Measurements from ENCODE around the gene NPM1.

NPM1 gene

DNA sequence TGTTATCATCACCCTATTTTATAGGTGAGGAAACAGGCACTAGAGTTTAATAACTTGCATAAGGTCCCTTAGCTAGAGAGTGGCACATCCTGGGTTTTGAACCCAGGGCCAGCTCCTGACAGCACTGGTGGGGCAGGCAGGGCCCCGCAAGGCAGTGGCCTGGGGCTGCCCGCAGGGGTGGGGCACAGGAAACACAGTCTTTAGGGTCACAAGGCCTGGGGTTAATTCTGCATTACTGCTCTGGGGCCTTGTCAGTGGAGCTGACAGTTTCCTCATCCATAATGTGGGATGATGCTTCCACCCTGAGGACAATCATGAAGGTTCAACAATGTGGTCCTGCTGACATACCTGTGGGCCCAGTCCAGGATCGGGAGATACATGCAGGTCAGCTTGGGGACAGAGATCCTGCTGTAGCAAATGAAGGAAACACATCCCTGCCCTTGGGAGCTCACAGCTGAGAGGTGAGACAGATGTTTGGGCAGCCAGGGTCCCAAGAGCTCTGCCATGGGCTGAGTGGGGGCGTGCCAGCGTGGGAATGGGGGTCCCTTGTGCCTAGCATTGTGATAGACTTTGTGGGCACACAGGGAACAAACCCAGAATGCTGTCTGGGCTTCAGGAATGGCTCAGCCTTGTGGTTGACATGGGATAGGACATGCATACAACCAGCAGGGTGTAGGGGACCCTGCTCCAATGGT, 46.5 kb downstream of the NPM1 start:
- TF ChIP-seq, protein P1, sequence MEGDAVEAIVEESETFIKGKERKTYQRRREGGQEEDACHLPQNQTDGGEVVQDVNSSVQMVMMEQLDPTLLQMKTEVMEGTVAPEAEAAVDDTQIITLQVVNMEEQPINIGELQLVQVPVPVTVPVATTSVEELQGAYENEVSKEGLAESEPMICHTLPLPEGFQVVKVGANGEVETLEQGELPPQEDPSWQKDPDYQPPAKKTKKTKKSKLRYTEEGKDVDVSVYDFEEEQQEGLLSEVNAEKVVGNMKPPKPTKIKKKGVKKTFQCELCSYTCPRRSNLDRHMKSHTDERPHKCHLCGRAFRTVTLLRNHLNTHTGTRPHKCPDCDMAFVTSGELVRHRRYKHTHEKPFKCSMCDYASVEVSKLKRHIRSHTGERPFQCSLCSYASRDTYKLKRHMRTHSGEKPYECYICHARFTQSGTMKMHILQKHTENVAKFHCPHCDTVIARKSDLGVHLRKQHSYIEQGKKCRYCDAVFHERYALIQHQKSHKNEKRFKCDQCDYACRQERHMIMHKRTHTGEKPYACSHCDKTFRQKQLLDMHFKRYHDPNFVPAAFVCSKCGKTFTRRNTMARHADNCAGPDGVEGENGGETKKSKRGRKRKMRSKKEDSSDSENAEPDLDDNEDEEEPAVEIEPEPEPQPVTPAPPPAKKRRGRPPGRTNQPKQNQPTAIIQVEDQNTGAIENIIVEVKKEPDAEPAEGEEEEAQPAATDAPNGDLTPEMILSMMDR (IDR thresholded peaks at IDR 0.05): no peak
- TF ChIP-seq ZFX (IDR thresholded peaks at IDR 0.05; ENCODE audit: borderline replicate concordance): no peak
- no peak overlapping the region for H3K27ac ChIP-seq

DNA sequence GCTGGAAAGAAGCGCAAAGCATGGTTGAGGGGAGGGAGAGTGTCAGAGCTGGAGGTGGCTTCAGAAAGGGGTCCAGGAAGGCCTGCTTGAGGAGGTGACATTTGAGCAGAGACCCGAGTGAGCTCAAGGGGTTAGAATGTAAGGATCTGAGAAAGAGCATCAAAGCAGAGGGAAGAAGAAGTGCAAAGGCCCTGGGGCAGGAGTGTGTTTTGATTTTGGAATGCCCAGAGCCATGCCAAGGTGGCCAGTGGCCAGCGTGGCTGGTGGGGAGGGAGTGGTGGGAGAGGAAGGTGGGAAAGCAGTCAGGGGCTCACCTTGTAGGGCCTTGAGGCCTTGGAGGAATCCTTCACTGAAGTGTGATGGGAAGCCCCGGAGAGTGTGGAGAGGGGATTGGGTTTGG, 47.2 kb downstream of the NPM1 start:
- no peak overlapping the region for H3K27ac ChIP-seq
- TF ChIP-seq ZFX (IDR thresholded peaks at IDR 0.05; ENCODE audit: borderline replicate concordance): no peak
- TF ChIP-seq, protein P1 (IDR thresholded peaks at IDR 0.05): no peak

DNA sequence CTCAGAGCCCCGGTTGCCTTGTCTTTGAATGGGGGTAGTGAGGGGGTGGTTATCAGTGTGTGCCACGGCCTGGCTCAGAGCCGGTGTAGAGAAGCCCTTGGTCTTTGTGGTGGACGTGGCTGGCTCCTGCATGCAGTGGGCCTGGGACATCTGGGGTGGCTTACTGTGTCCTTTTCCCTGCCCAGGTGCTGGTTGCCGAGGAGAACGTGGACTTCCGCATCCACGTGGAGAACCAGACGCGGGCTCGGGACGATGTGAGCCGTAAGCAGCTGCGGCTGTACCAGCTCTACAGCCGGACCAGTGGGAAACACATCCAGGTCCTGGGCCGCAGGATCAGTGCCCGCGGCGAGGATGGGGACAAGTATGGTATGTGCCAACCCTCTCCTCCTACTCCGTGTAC, 48.3 kb downstream of the NPM1 start:
- no peak overlapping the region for H3K27ac ChIP-seq
- TF ChIP-seq, protein P1 (IDR thresholded peaks at IDR 0.05): no peak
- no peak for TF ChIP-seq ZFX (IDR thresholded peaks at IDR 0.05; ENCODE audit: borderline replicate concordance)

DNA sequence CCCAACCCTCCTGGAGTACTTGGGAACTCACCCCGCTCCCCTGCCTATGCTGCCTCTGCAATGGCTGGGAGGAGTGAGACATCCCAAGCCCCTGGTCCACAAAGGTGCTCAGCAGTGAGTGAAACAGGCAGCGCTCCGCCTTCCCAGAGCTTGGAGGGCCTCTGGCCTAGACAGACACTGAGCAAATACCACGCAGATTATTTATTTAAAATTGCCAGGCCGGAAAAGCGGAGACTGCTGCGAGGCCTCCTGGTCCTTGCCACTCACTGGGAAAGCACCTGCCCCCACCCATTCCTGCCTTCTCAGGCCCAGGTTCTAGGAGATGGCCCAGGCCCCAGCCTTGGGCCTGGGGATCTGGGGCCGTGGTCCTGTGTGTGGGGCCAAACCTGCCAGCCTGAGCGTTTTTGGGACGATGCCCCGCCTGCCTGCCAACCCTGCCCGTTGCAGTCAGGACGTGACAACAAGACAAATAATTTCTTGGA, 49.2 kb downstream of the NPM1 start:
- H3K27ac ChIP-seq: no peak overlapping the region
- no peak for TF ChIP-seq ZFX (IDR thresholded peaks at IDR 0.05; ENCODE audit: borderline replicate concordance)
- TF ChIP-seq, protein P1 (IDR thresholded peaks at IDR 0.05): no peak

DNA sequence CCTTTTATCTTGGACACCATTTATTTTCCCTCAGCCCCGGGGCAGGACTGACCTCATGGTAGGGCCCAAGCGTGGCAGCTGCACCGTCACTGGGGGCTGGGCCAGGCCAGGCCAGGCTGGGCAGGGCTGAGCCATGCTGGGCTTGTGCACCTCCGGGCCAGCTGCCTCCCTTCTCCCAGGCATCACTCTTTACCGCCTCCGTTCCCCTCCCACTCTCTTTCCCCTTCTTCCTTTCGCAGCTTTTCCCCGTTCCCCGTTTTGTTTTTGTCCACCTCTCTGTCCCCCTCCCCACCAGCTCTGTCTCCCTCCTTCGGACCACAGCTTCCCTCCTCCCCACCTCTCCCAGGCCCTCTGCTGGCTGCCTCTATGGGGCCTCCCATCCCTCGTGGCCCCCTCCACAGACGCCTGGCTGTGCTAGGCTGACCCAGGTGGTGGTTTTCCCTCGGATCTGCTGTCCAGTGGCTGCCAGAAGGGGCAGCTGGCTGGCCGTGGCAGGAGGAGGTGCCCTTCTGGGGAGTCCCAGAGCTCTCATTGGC, 49.7 kb downstream of the NPM1 start:
- TF ChIP-seq, protein P1 (IDR thresholded peaks at IDR 0.05): no peak
- TF ChIP-seq ZFX (IDR thresholded peaks at IDR 0.05; ENCODE audit: borderline replicate concordance): no peak
- no peak overlapping the region for H3K27ac ChIP-seq

DNA sequence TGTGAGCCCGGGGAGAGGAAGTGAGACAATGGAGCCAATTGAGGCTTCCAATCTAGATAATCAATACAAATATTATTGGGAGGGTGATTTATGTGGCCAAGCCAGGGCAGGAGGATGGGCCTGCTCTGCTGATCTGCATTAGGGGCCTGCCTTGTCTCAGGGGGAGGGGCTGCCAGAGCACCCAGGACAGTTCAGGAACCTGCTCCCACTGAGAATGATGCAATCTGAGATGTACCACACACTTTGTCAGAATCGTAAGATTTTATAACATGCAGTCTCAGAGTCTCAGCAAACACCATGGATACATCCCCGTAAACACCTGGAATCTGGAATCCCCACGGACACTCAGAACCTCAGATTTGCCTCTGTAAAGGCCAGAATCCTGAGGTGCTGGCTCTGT, 51.1 kb downstream of the NPM1 start:
- TF ChIP-seq, protein P1 (IDR thresholded peaks at IDR 0.05): no peak
- TF ChIP-seq ZFX (IDR thresholded peaks at IDR 0.05; ENCODE audit: borderline replicate concordance): no peak
- no peak overlapping the region for H3K27ac ChIP-seq

DNA sequence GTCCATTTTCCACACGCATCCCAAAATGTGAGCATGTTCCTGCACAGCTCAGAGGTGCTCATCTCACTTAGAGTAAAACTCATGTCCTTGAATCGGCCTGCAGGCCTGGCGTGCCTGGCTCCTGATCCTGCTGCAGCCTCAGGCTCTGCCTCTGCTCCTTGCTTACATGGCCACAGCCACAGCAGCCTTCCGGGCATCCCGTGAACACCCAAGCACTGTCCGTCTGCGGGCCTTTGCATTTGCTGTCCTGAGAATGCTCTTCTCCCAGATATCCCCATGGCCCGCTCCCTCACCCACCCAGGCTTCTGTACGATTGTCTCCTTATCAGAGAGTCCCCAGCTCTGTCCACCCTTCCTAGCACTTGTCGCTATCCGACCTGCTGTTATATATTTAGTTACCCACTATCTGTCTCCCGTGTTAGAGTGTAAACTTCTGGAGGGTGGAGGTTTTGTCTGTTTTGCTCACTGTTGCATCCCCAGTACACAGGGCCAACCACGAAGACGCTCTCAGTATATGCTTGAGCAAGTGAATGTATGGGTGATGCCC, 53.7 kb downstream of the NPM1 start:
- TF ChIP-seq, protein P1 (IDR thresholded peaks at IDR 0.05): no peak
- TF ChIP-seq ZFX (IDR thresholded peaks at IDR 0.05; ENCODE audit: borderline replicate concordance): no peak
- H3K27ac ChIP-seq: no peak overlapping the region
